ENCODE results near the gene ROR1. TPM values are rescaled to one million over a fixed set of nuclear protein-coding genes. Genes with fewer than 3 reads are reported as not detected.

Gene ROR1
- total RNA-seq, 1 experiment from 2014 or later = 37.2 TPM

- intact Hi-C loops (cut with micrococcal nuclease; ENCODE audit: unreplicated experiment) = no loop called here
- Mint-ChIP-seq H3K27ac (ENCODE audit: unreplicated experiment) (no peak overlapping the region), H3K27me3 (ENCODE audit: insufficient read depth, unreplicated experiment) (no peaks in the 10 kb centered on the region), H3K9me3 (ENCODE audit: unreplicated experiment) (no peaks in the 10 kb centered on the region), H3K36me3 (ENCODE audit: insufficient read depth, unreplicated experiment) (peaks cover 19% of the 10 kb centered on the region), H3K4me3 (ENCODE audit: unreplicated experiment) (no peak overlapping the region), H3K4me1 (ENCODE audit: low read depth, unreplicated experiment) (peaks cover 58% of the 10 kb centered on the region)
- Histone ChIP-seq H3K4me1 (peaks cover 69% of the 10 kb centered on the region), H3K4me3 (ENCODE audit: low read depth, low read length) (no peak overlapping the region), H3K27me3 (replicated peaks; ENCODE audit: control insufficient read depth, insufficient read depth, low read length) (no peaks in the 10 kb centered on the region), H3K36me3 (ENCODE audit: control insufficient read depth, insufficient read depth, low read length) (no peaks in the 10 kb centered on the region), H3K9me3 (no peaks in the 10 kb centered on the region)
- ChIA-PET CTCF (interaction anchor here (1.6 to 1.9 kb wide), 2 partner anchors 223 to 240 kb away, joined by 4 to 8 read pairs; no protein-coding TSS in a partner anchor), POLR2A (no interaction called here)
- BruUV-seq (replicated peaks) = no TSS peak
- DNase-seq = no peak
- TF ChIP-seq CTCF (IDR thresholded peaks at IDR 0.05; ENCODE audit: insufficient read depth in 1 of 2, low read depth in 1 of 2, low read length in 1 of 2, severe bottlenecking in 1 of 2, unreplicated experiment in 1 of 2) = no peak
Observed at GRCh38 chr1:63915121-63915520, 141.3 kb downstream of the ROR1 start.

- CTCF ChIA-PET = no interaction called here
Observed at GRCh38 chr1:63916485-63917360, 142.9 kb downstream of the ROR1 start.

More at GRCh38 chr1:63916485-63917360, 142.9 kb downstream of the ROR1 start:
- no peaks in the 10 kb centered on the region for H3K9me3 Mint-ChIP-seq (ENCODE audit: unreplicated experiment)
- intact Hi-C loops (cut with micrococcal nuclease; ENCODE audit: unreplicated experiment) = no loop called here
- peak overlapping the region; percentile 72 for H3K27ac Mint-ChIP-seq (ENCODE audit: unreplicated experiment)
- H3K4me1 Mint-ChIP-seq (ENCODE audit: low read depth, unreplicated experiment) = peaks cover 65% of the 10 kb centered on the region
- no peak overlapping the region for H3K4me3 ChIP-seq (ENCODE audit: low read depth, low read length)
- peaks cover 27% of the 10 kb centered on the region for H3K36me3 Mint-ChIP-seq (ENCODE audit: insufficient read depth, unreplicated experiment)
- H3K4me3 Mint-ChIP-seq (ENCODE audit: unreplicated experiment) = no peak overlapping the region
- peaks cover 79% of the 10 kb centered on the region for H3K4me1 ChIP-seq
- no peak for DNase-seq
- POLR2A ChIA-PET = no interaction called here
- no peak for TF ChIP-seq CTCF (IDR thresholded peaks at IDR 0.05; ENCODE audit: insufficient read depth in 1 of 2, low read depth in 1 of 2, low read length in 1 of 2, severe bottlenecking in 1 of 2, unreplicated experiment in 1 of 2)
- no TSS peak for BruUV-seq (replicated peaks)
- H3K9me3 ChIP-seq = no peaks in the 10 kb centered on the region
- H3K36me3 ChIP-seq (ENCODE audit: control insufficient read depth, insufficient read depth, low read length) = no peaks in the 10 kb centered on the region
- H3K27me3 Mint-ChIP-seq (ENCODE audit: insufficient read depth, unreplicated experiment) = no peaks in the 10 kb centered on the region
- H3K27me3 ChIP-seq (replicated peaks; ENCODE audit: control insufficient read depth, insufficient read depth, low read length) = no peaks in the 10 kb centered on the region

Measured in Caco-2 (cell line).